ENCODE data around the gene GREB1. TPM values are rescaled to one million over a fixed set of nuclear protein-coding genes. Genes with fewer than 3 reads are reported as not detected.

Gene GREB1
- total RNA-seq, 1 donor from 2014 or later = 2.3 TPM

GRCh38 chr2:11547912-11548497, 14.2 kb downstream of the GREB1 start:
- H3K4me3 ChIP-seq = no peak overlapping the region
- no peak for ATAC-seq
- TF ChIP-seq, protein P1, sequence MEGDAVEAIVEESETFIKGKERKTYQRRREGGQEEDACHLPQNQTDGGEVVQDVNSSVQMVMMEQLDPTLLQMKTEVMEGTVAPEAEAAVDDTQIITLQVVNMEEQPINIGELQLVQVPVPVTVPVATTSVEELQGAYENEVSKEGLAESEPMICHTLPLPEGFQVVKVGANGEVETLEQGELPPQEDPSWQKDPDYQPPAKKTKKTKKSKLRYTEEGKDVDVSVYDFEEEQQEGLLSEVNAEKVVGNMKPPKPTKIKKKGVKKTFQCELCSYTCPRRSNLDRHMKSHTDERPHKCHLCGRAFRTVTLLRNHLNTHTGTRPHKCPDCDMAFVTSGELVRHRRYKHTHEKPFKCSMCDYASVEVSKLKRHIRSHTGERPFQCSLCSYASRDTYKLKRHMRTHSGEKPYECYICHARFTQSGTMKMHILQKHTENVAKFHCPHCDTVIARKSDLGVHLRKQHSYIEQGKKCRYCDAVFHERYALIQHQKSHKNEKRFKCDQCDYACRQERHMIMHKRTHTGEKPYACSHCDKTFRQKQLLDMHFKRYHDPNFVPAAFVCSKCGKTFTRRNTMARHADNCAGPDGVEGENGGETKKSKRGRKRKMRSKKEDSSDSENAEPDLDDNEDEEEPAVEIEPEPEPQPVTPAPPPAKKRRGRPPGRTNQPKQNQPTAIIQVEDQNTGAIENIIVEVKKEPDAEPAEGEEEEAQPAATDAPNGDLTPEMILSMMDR (IDR thresholded peaks at IDR 0.05) = no peak
- no peak for DNase-seq
- intact Hi-C loops (cut with DNase I) = no loop called here
- H3K27ac ChIP-seq = no peak overlapping the region
- peaks cover 4% of the 10 kb centered on the region for H3K9me3 ChIP-seq
- H3K36me3 ChIP-seq = no peaks in the 10 kb centered on the region
- H3K27me3 ChIP-seq (ENCODE audit: low read depth) = peaks cover 18% of the 10 kb centered on the region
- H3K4me1 ChIP-seq = no peaks in the 10 kb centered on the region

- TF ChIP-seq, protein P1 (IDR thresholded peaks at IDR 0.05) = no peak
- no peak overlapping the region for H3K27ac ChIP-seq
- ATAC-seq = no peak
- no peak for DNase-seq
- intact Hi-C loops (cut with DNase I) = no loop called here
- no peaks in the 10 kb centered on the region for H3K4me1 ChIP-seq
- no peak overlapping the region for H3K4me3 ChIP-seq
- H3K9me3 ChIP-seq = peaks cover 4% of the 10 kb centered on the region
- peaks cover 15% of the 10 kb centered on the region for H3K27me3 ChIP-seq (ENCODE audit: low read depth)
- H3K36me3 ChIP-seq = no peaks in the 10 kb centered on the region
These were observed 16.5 kb downstream of the GREB1 start for GRCh38 chr2:11550302-11550701.

GRCh38 chr2:11550901-11551568, 17.2 kb downstream of the GREB1 start:
- no peak for ATAC-seq
- DNase-seq = no peak
- H3K27ac ChIP-seq = no peak overlapping the region

GRCh38 chr2:11551569-11552259, 17.9 kb downstream of the GREB1 start:
- TF ChIP-seq, protein P1 (IDR thresholded peaks at IDR 0.05) = no peak
- H3K4me3 ChIP-seq = no peak overlapping the region
- intact Hi-C loops (cut with DNase I) = no loop called here
- no peak for DNase-seq
- H3K9me3 ChIP-seq = peaks cover 4% of the 10 kb centered on the region
- no peak for ATAC-seq
- H3K36me3 ChIP-seq = no peaks in the 10 kb centered on the region
- H3K27ac ChIP-seq = no peak overlapping the region
- H3K27me3 ChIP-seq (ENCODE audit: low read depth) = peaks cover 17% of the 10 kb centered on the region
- H3K4me1 ChIP-seq = no peaks in the 10 kb centered on the region

More at GRCh38 chr2:11550901-11551568, 17.2 kb downstream of the GREB1 start:
- Histone ChIP-seq H3K4me1 (no peaks in the 10 kb centered on the region), H3K27me3 (ENCODE audit: low read depth) (peaks cover 13% of the 10 kb centered on the region), H3K9me3 (peaks cover 4% of the 10 kb centered on the region), H3K4me3 (no peak overlapping the region), H3K36me3 (no peaks in the 10 kb centered on the region)
- intact Hi-C loops (cut with DNase I) = no loop called here
- TF ChIP-seq, protein P1 (IDR thresholded peaks at IDR 0.05) = no peak

- Histone ChIP-seq H3K36me3 (no peaks in the 10 kb centered on the region), H3K4me3 (no peak overlapping the region), H3K27ac (no peak overlapping the region), H3K27me3 (ENCODE audit: low read depth) (peaks cover 19% of the 10 kb centered on the region), H3K4me1 (no peaks in the 10 kb centered on the region), H3K9me3 (peaks cover 4% of the 10 kb centered on the region)
- DNase-seq = no peak
- no peak for ATAC-seq
- TF ChIP-seq, protein P1 (IDR thresholded peaks at IDR 0.05) = no peak
- intact Hi-C loops (cut with DNase I) = no loop called here
These were observed 18.4 kb downstream of the GREB1 start for GRCh38 chr2:11552260-11552638.
